Muscle layer of colon (tissue), 2 donors: ENCODE data around the gene LDLRAD3.
"Not testable (repeated sequence)": the region's sequence is repeated elsewhere in the genome, so short reads cannot be mapped to it uniquely, and the experiment has no call there.

ENCODE experiments used
- H3K27ac ChIP-seq: one replicate; pipeline ENCODE4 v1.7.0; 2013; ENCODE audit warnings: low read depth, mild to moderate bottlenecking, low read length, moderate library complexity
- H3K27me3 ChIP-seq, 2 donors: one replicate each; pipeline ENCODE4 v1.7.0; 2013; ENCODE audit warnings: low read length in 2 of 2, mild to moderate bottlenecking in 2 of 2; ENCODE audit not compliant: insufficient read depth in 2 of 2, control insufficient read depth in 1 of 2
- H3K36me3 ChIP-seq: one replicate; pipeline ENCODE4 v1.7.0; 2013; ENCODE audit warnings: mild to moderate bottlenecking, low read length; ENCODE audit not compliant: insufficient read depth
- H3K4me1 ChIP-seq: one replicate; pipeline ENCODE4 v1.7.0; 2013; ENCODE audit warnings: mild to moderate bottlenecking, low read length; ENCODE audit not compliant: insufficient read depth
- H3K4me3 ChIP-seq, 2 donors: one replicate each; pipeline ENCODE4 v1.7.0; 2013; ENCODE audit warnings: low read length in 2 of 2, low read depth in 1 of 2, mild to moderate bottlenecking in 1 of 2, moderate library complexity in 1 of 2
- H3K9ac ChIP-seq: one replicate; pipeline ENCODE4 v1.7.0; 2013; ENCODE audit warnings: low read length
- H3K9me3 ChIP-seq: one replicate; pipeline ENCODE4 v1.7.0; 2013; ENCODE audit warnings: mild to moderate bottlenecking, low read length
- donor health status: abdominal sarcoma.
- donor health status: Adenocarcinoma of cecum.

LDLRAD3 gene

GRCh38 chr11:36162006-36162882 is 218.4 kb downstream of the LDLRAD3 start:
- H3K9ac ChIP-seq = no peak overlapping the region
- no peaks in the 10 kb centered on the region for H3K36me3 ChIP-seq
- H3K27ac ChIP-seq = no peak overlapping the region
- peaks cover 24% of the 10 kb centered on the region for H3K4me1 ChIP-seq
- H3K4me3 ChIP-seq = no peak overlapping the region
- no peaks in the 10 kb centered on the region for H3K27me3 ChIP-seq
- no peaks in the 10 kb centered on the region for H3K9me3 ChIP-seq

- peaks cover 24% of the 10 kb centered on the region for H3K4me1 ChIP-seq
- H3K36me3 ChIP-seq = no peaks in the 10 kb centered on the region
- no peak overlapping the region for H3K27ac ChIP-seq
- H3K27me3 ChIP-seq = no peaks in the 10 kb centered on the region
- H3K9me3 ChIP-seq = no peaks in the 10 kb centered on the region
- H3K9ac ChIP-seq = no peak overlapping the region
- no peak overlapping the region for H3K4me3 ChIP-seq
These were observed 219.1 kb downstream of the LDLRAD3 start for GRCh38 chr11:36162883-36163434.

GRCh38 chr11:36164506-36165250 is 220.8 kb downstream of the LDLRAD3 start:
- no peak overlapping the region for H3K9ac ChIP-seq
- no peaks in the 10 kb centered on the region for H3K36me3 ChIP-seq
- H3K27me3 ChIP-seq = no peaks in the 10 kb centered on the region
- no peaks in the 10 kb centered on the region for H3K9me3 ChIP-seq
- H3K4me3 ChIP-seq = no peak overlapping the region
- no peak overlapping the region for H3K27ac ChIP-seq
- H3K4me1 ChIP-seq = peaks cover 24% of the 10 kb centered on the region

GRCh38 chr11:36165621-36166397 is 221.9 kb downstream of the LDLRAD3 start:
- Histone ChIP-seq H3K27me3 (no peaks in the 10 kb centered on the region), H3K9ac (no peak overlapping the region), H3K27ac (no peak overlapping the region), H3K4me1 (peaks cover 24% of the 10 kb centered on the region), H3K36me3 (no peaks in the 10 kb centered on the region), H3K4me3 (no peak overlapping the region), H3K9me3 (no peaks in the 10 kb centered on the region)

GRCh38 chr11:36167073-36167472 is 223.2 kb downstream of the LDLRAD3 start:
- Histone ChIP-seq H3K4me1 (peaks cover 18% of the 10 kb centered on the region), H3K36me3 (no peaks in the 10 kb centered on the region), H3K27ac (no peak overlapping the region), H3K9ac (no peak overlapping the region), H3K4me3 (no peak overlapping the region), H3K9me3 (no peaks in the 10 kb centered on the region), H3K27me3 (no peaks in the 10 kb centered on the region)

GRCh38 chr11:36167729-36168128 is 223.9 kb downstream of the LDLRAD3 start:
- Histone ChIP-seq H3K36me3 (no peaks in the 10 kb centered on the region), H3K9me3 (no peaks in the 10 kb centered on the region), H3K4me1 (peaks cover 11% of the 10 kb centered on the region), H3K4me3 (no peak overlapping the region), H3K9ac (no peak overlapping the region), H3K27ac (no peak overlapping the region), H3K27me3 (no peaks in the 10 kb centered on the region)

GRCh38 chr11:36177836-36178235 is 234.0 kb downstream of the LDLRAD3 start:
- Histone ChIP-seq H3K9me3 (no peaks in the 10 kb centered on the region), H3K4me3 (no peak overlapping the region), H3K36me3 (no peaks in the 10 kb centered on the region), H3K27me3 (no peaks in the 10 kb centered on the region), H3K9ac (no peak overlapping the region), H3K4me1 (no peaks in the 10 kb centered on the region), H3K27ac (no peak overlapping the region)

- H3K4me1 ChIP-seq = peaks cover 6% of the 10 kb centered on the region
- no peak overlapping the region for H3K27ac ChIP-seq
- no peak overlapping the region for H3K4me3 ChIP-seq
- no peaks in the 10 kb centered on the region for H3K27me3 ChIP-seq
- H3K36me3 ChIP-seq = no peaks in the 10 kb centered on the region
- H3K9me3 ChIP-seq = no peaks in the 10 kb centered on the region
- no peak overlapping the region for H3K9ac ChIP-seq
These were observed 242.7 kb downstream of the LDLRAD3 start for GRCh38 chr11:36186340-36187175.

- no peaks in the 10 kb centered on the region for H3K9me3 ChIP-seq
These were observed 243.8 kb downstream of the LDLRAD3 start for GRCh38 chr11:36187622-36188021.

GRCh38 chr11:36189735-36190134 is 245.9 kb downstream of the LDLRAD3 start:
- not testable (repeated sequence) for H3K9me3 ChIP-seq, H3K36me3 ChIP-seq, H3K4me3 ChIP-seq, H3K9ac ChIP-seq, H3K27me3 ChIP-seq, H3K4me1 ChIP-seq, H3K27ac ChIP-seq

More at GRCh38 chr11:36187622-36188021, 243.8 kb downstream of the LDLRAD3 start:
- peaks cover 6% of the 10 kb centered on the region for H3K4me1 ChIP-seq
- H3K36me3 ChIP-seq = no peaks in the 10 kb centered on the region
- H3K27me3 ChIP-seq = no peaks in the 10 kb centered on the region
- no peak overlapping the region for H3K4me3 ChIP-seq
- no peak overlapping the region for H3K9ac ChIP-seq
- no peak overlapping the region for H3K27ac ChIP-seq
